Measurements from ENCODE around the gene MYBBP1A. TPM values are rescaled to one million over a fixed set of nuclear protein-coding genes. Genes with fewer than 3 reads are reported as not detected.

The MYBBP1A gene
- total RNA-seq, 6 experiments from 2014 or later, result 65.9 to 80.8 (median 71.8) TPM

- no peak for TF ChIP-seq CTCF (IDR thresholded peaks at IDR 0.05)
- no peak overlapping the region for H3K27ac Mint-ChIP-seq
- no peak overlapping the region for H3K4me3 Mint-ChIP-seq
- H3K4me1 Mint-ChIP-seq (ENCODE audit: low read depth), result no peaks in the 10 kb centered on the region
- H3K9me3 Mint-ChIP-seq, result no peaks in the 10 kb centered on the region
- H3K36me3 Mint-ChIP-seq (ENCODE audit: low read depth), result no peaks in the 10 kb centered on the region
- H3K27me3 Mint-ChIP-seq (ENCODE audit: insufficient read depth), result peaks cover 48% of the 10 kb centered on the region
- no peak for DNase-seq
These were observed 50.0 kb downstream of the MYBBP1A start for GRCh38 chr17:4505187-4505586.

- Mint-ChIP-seq H3K36me3 (ENCODE audit: low read depth) (no peaks in the 10 kb centered on the region), H3K9me3 (no peaks in the 10 kb centered on the region), H3K27ac (no peak overlapping the region), H3K27me3 (ENCODE audit: insufficient read depth) (peaks cover 49% of the 10 kb centered on the region), H3K4me1 (ENCODE audit: low read depth) (no peaks in the 10 kb centered on the region), H3K4me3 (no peak overlapping the region)
- TF ChIP-seq CTCF (IDR thresholded peaks at IDR 0.05), result no peak
- DNase-seq, result no peak
These were observed 51.0 kb downstream of the MYBBP1A start for GRCh38 chr17:4504188-4504587.

GRCh38 chr17:4503283-4504025, 51.7 kb downstream of the MYBBP1A start:
- Mint-ChIP-seq H3K9me3 (no peaks in the 10 kb centered on the region), H3K4me1 (ENCODE audit: low read depth) (no peaks in the 10 kb centered on the region), H3K27me3 (ENCODE audit: insufficient read depth) (peaks cover 48% of the 10 kb centered on the region), H3K36me3 (ENCODE audit: low read depth) (no peaks in the 10 kb centered on the region), H3K4me3 (no peak overlapping the region), H3K27ac (no peak overlapping the region)
- DNase-seq, result no peak
- no peak for TF ChIP-seq CTCF (IDR thresholded peaks at IDR 0.05)

- Mint-ChIP-seq H3K9me3 (no peaks in the 10 kb centered on the region), H3K4me3 (no peak overlapping the region), H3K27ac (no peak overlapping the region), H3K4me1 (ENCODE audit: low read depth) (peaks cover 1% of the 10 kb centered on the region; the same call in 1 of the 2 replicates), H3K27me3 (ENCODE audit: insufficient read depth) (peaks cover 41% of the 10 kb centered on the region), H3K36me3 (ENCODE audit: low read depth) (no peaks in the 10 kb centered on the region)
- TF ChIP-seq CTCF (IDR thresholded peaks at IDR 0.05), result no peak
- DNase-seq, result no peak
These were observed 52.6 kb downstream of the MYBBP1A start for GRCh38 chr17:4502466-4503154.

- Mint-ChIP-seq H3K9me3 (no peaks in the 10 kb centered on the region), H3K4me1 (ENCODE audit: low read depth) (peaks cover 8% of the 10 kb centered on the region; the same call in 1 of the 2 replicates), H3K27me3 (ENCODE audit: insufficient read depth) (peaks cover 50% of the 10 kb centered on the region), H3K27ac (no peak overlapping the region), H3K36me3 (ENCODE audit: low read depth) (no peaks in the 10 kb centered on the region), H3K4me3 (no peak overlapping the region)
- no peak for DNase-seq
- TF ChIP-seq CTCF (IDR thresholded peaks at IDR 0.05), result no peak
These were observed 53.8 kb downstream of the MYBBP1A start for GRCh38 chr17:4501295-4501949.

Measured in HFFc6 (cell line).